Smooth muscle cell (in vitro differentiated cells): ENCODE measurements around the gene NDUFS1. TPM values are rescaled to one million over a fixed set of nuclear protein-coding genes. Genes with fewer than 3 reads are reported as not detected.
"Not testable (repeated sequence)": the region's sequence is repeated elsewhere in the genome, so short reads cannot be mapped to it uniquely, and the experiment has no call there.

ENCODE experiments used
- DNase-seq: peaks from one replicate; lab custom pipeline; 2025; ENCODE audit not compliant: unreplicated experiment; lab: John Stamatoyannopoulos, UW
- H2AFZ ChIP-seq: fragments of 200-600 bp; sonication (generic); 2 replicates; pipeline ENCODE4 v1.6.0; 2016; ENCODE audit warnings: antibody characterized with exemption, low read depth, mild to moderate bottlenecking
- H3F3A ChIP-seq: fragments of 200-600 bp; sonication (generic); 2 replicates; pipeline ENCODE4 v1.6.0; 2017; ENCODE audit warnings: antibody characterized with exemption, low read depth
- H3K27ac ChIP-seq: fragments of 200-600 bp; sonication (generic); 2 replicates; pipeline ENCODE4 v1.5.1; 2016; ENCODE audit warnings: low read depth, mild to moderate bottlenecking
- H3K27me3 ChIP-seq: fragments of 200-600 bp; sonication (generic); 2 replicates; pipeline ENCODE4 v1.6.1; 2016; ENCODE audit warnings: low read depth, mild to moderate bottlenecking
- H3K36me3 ChIP-seq: fragments of 200-600 bp; sonication (generic); 2 replicates; pipeline ENCODE4 v1.5.1; 2016; ENCODE audit warnings: low read depth
- H3K4me1 ChIP-seq: fragments of 200-600 bp; sonication (generic); 2 replicates; pipeline ENCODE4 v1.5.1; 2016; ENCODE audit warnings: low read depth
- H3K4me2 ChIP-seq: fragments of 200-600 bp; sonication (generic); 2 replicates; pipeline ENCODE4 v1.6.0; 2016; ENCODE audit warnings: mild to moderate bottlenecking
- H3K4me3 ChIP-seq: fragments of 200-600 bp; sonication (generic); 2 replicates; pipeline ENCODE4 v1.5.1; 2016; ENCODE audit warnings: mild to moderate bottlenecking
- H3K79me2 ChIP-seq: fragments of 200-600 bp; sonication (generic); 2 replicates; pipeline ENCODE4 v1.6.0; 2016; ENCODE audit warnings: low read depth, mild to moderate bottlenecking
- H3K9ac ChIP-seq: fragments of 200-600 bp; sonication (generic); 2 replicates; pipeline ENCODE4 v1.6.0; 2016; ENCODE audit warnings: low read depth
- H3K9me3 ChIP-seq: fragments of 200-600 bp; sonication (generic); replicated peaks from 2 replicates; pipeline ENCODE4 v1.5.1; 2016; ENCODE audit warnings: low read depth
- H4K20me1 ChIP-seq: fragments of 200-600 bp; sonication (generic); 2 replicates; pipeline ENCODE4 v1.6.0; 2016; ENCODE audit warnings: low read depth
- WGBS: methylation state at CpG from one replicate; pipeline ENCODE4 v1.1.7; 2016; ENCODE audit warnings: low lambda C conversion rate; 5-methylcytosine and 5-hydroxymethylcytosine counted together
- polyA plus RNA-seq: library from polyadenylated mRNA; unstranded; fragments of >200 nt; fragmentation: Nextera tagmentation; extraction: Ambion mirVana; gene quantifications from 2 replicates; pipeline ENCODE4 v1.2.1, GENCODE V29; 2016
- total RNA-seq: library from RNA; depleted of rRNA; stranded (reverse); fragments of >200 nt; gene quantifications from 2 replicates; pipeline ENCODE4 v1.2.3, GENCODE V29; 2014
- TF ChIP-seq, protein P1 (sequence below): fragments of 200-600 bp; sonication (generic); IDR thresholded peaks from 2 replicates; pipeline ENCODE4 v1.5.1; 2017; ENCODE audit warnings: borderline replicate concordance, mild to moderate bottlenecking, antibody characterized with exemption; ENCODE audit not compliant: insufficient read depth, poor library complexity, severe bottlenecking

Gene NDUFS1
- total and polyA plus RNA-seq, 2 experiments from 2014 or later = 62.0 to 101 TPM

DNA sequence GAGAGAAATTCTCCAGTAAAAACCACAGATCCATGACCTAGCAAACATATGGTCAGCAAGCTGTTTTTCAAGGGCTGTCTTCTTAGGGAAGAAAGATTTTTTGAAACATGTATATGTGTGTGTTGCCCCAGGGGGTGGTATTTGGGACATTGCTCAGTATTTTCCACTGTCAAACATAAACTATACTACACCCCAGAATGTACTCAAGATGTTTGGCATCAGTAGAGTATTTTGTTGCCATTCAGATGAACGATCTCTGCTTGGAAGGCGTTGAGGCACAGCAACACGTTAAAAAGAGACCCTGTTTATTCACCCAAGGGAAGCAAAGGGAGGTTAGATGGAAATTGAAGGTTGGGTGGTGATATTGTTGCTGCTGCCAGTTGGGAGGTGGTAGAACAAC is 30.4 kb upstream of the NDUFS1 start:
- Histone ChIP-seq H3F3A (no peaks in the 10 kb centered on the region), H3K27me3 (peaks cover 12% of the 10 kb centered on the region), H3K4me2 (no peak overlapping the region), H3K79me2 (no peaks in the 10 kb centered on the region), H3K27ac (no peak overlapping the region), H3K9ac (no peak overlapping the region), H2AFZ (no peak overlapping the region), H3K9me3 (no peaks in the 10 kb centered on the region), H4K20me1 (no peaks in the 10 kb centered on the region), H3K4me3 (no peak overlapping the region), H3K36me3 (no peaks in the 10 kb centered on the region), H3K4me1 (no peaks in the 10 kb centered on the region)
- TF ChIP-seq, protein P1, sequence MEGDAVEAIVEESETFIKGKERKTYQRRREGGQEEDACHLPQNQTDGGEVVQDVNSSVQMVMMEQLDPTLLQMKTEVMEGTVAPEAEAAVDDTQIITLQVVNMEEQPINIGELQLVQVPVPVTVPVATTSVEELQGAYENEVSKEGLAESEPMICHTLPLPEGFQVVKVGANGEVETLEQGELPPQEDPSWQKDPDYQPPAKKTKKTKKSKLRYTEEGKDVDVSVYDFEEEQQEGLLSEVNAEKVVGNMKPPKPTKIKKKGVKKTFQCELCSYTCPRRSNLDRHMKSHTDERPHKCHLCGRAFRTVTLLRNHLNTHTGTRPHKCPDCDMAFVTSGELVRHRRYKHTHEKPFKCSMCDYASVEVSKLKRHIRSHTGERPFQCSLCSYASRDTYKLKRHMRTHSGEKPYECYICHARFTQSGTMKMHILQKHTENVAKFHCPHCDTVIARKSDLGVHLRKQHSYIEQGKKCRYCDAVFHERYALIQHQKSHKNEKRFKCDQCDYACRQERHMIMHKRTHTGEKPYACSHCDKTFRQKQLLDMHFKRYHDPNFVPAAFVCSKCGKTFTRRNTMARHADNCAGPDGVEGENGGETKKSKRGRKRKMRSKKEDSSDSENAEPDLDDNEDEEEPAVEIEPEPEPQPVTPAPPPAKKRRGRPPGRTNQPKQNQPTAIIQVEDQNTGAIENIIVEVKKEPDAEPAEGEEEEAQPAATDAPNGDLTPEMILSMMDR = no peak
- 88% methylated on average over 3 of the region's 3 CpGs for WGBS
- DNase-seq = no peak

DNA sequence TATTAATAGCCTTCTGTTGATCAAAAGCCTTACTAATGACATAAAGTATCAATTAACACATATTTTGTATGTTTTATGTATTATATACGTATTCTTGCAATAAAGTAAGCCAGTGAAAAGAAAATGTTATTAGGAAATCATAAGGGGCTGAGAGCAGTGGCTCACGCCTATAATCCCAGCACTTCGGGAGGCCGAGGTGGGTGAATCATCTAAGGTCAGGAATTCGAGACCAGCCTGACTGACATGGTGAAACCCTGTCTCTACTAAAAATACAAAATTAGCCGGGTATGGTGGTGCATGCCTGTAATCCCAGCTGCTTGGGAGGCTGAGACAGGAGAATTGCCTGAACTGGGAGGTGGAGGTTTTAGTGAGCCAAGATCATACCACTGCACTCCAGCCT is 22.3 kb upstream of the NDUFS1 start:
- WGBS = 85% methylated on average over 6 of the region's 6 CpGs

DNA sequence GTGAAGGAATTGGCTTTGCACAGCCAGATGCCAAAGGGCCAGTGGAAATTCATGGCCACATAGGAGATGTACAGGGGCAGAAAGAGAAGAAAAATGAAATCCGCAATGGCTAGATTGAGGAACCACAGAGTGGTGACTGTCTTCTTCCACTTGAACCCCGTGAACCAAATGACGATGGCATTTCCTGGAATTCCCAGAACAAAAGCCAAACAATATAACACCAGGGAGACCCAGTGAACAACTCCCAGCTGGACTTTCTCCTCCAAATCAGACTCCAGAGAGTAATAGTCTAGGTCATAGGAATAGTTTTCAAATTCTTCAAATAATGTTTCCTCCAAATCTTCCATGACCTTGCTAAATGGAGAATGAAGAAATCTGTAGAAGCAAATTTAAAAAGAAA is 17.7 kb upstream of the NDUFS1 start:
- no peaks in the 10 kb centered on the region for H3K36me3 ChIP-seq
- TF ChIP-seq, protein P1 = no peak
- 89% methylated on average over 3 of the region's 3 CpGs for WGBS

More for the DNA sequence above, 22.3 kb upstream of the NDUFS1 start:
- not testable (repeated sequence) for H3K9me3 ChIP-seq, H3K36me3 ChIP-seq, H3K79me2 ChIP-seq, H2AFZ ChIP-seq, H3K4me1 ChIP-seq, H4K20me1 ChIP-seq, H3K4me3 ChIP-seq, H3F3A ChIP-seq, DNase-seq, H3K27ac ChIP-seq, H3K9ac ChIP-seq, H3K27me3 ChIP-seq, H3K4me2 ChIP-seq

DNA sequence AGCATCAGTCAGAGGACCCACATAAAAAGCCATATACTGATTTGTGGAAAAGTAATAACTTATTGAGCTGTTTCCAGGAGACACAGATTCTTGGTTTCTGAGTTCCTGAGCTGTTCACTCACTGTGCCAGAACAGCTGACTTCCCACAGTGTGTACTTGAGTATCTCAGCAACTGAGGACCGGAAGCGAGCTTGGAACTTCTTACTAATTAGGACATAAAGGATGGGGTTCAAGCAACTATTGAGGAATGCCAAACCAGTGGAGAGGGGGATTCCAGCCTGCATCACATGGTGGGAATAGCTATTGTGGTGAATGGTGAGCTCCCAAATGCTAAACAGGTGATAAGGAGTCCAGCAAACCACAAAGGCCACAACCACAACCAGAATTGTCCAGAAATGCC is 16.9 kb upstream of the NDUFS1 start:
- WGBS = 94% methylated on average over 2 of the region's 2 CpGs
- Histone ChIP-seq H4K20me1 (no peaks in the 10 kb centered on the region), H3F3A (no peaks in the 10 kb centered on the region), H3K79me2 (no peaks in the 10 kb centered on the region), H3K27me3 (no peaks in the 10 kb centered on the region), H3K36me3 (no peaks in the 10 kb centered on the region), H3K9ac (no peak overlapping the region), H3K4me2 (no peak overlapping the region), H3K4me1 (no peaks in the 10 kb centered on the region), H2AFZ (no peak overlapping the region), H3K9me3 (no peaks in the 10 kb centered on the region), H3K27ac (no peak overlapping the region), H3K4me3 (no peak overlapping the region)
- DNase-seq = no peak
- TF ChIP-seq, protein P1 = no peak

More for the DNA sequence above, 17.7 kb upstream of the NDUFS1 start:
- Histone ChIP-seq H2AFZ (no peak overlapping the region), H3K4me3 (no peak overlapping the region), H3K9ac (no peak overlapping the region), H4K20me1 (no peaks in the 10 kb centered on the region), H3K27me3 (no peaks in the 10 kb centered on the region), H3K79me2 (no peaks in the 10 kb centered on the region), H3K27ac (no peak overlapping the region), H3K4me1 (no peaks in the 10 kb centered on the region), H3F3A (no peaks in the 10 kb centered on the region), H3K4me2 (no peak overlapping the region), H3K9me3 (no peaks in the 10 kb centered on the region)
- DNase-seq = no peak
